HepG2 (cell line): ENCODE measurements around the gene NEDD8. TPM values are rescaled to one million over a fixed set of nuclear protein-coding genes. Genes with fewer than 3 reads are reported as not detected.

Source experiments
- AFF4 ChIP-seq: sonication (generic); formaldehyde crosslinking; IDR thresholded peaks from 2 replicates; pipeline ENCODE4 v1.4.0; 2020; ENCODE audit warnings: missing genetic modification reagents
- CAMTA2 ChIP-seq: sonication (generic); formaldehyde crosslinking; IDR thresholded peaks from 2 replicates; pipeline ENCODE4 v1.4.0; 2020; ENCODE audit warnings: mild to moderate bottlenecking, missing genetic modification reagents, borderline replicate concordance
- CEBPG ChIP-seq: IDR thresholded peaks from 2 replicates; pipeline ENCODE4 v1.6.1; 2016
- CHD2 ChIP-seq: IDR thresholded peaks from 2 replicates; pipeline ENCODE4 v1.6.1; 2011; ENCODE audit warnings: low read depth, low read length, improper control_type of control experiment
- DDIT3 ChIP-seq: sonication (generic); formaldehyde crosslinking; IDR thresholded peaks from 2 replicates; pipeline ENCODE4 v1.4.0; 2020; ENCODE audit warnings: mild to moderate bottlenecking, missing genetic modification reagents
- HNRNPL ChIP-seq: fragments of 200-400 bp; formaldehyde crosslinking; IDR thresholded peaks from 2 replicates; pipeline ENCODE4 v1.6.1; 2017; ENCODE audit warnings: mild to moderate bottlenecking, low read depth, low read length
- PAWR ChIP-seq: sonication (generic); formaldehyde crosslinking; IDR thresholded peaks from 2 replicates; pipeline ENCODE4 v1.4.0; 2020; ENCODE audit warnings: missing genetic modification reagents, mild to moderate bottlenecking, borderline replicate concordance
- POLR2AphosphoS5 ChIP-seq: IDR thresholded peaks from 2 replicates; pipeline ENCODE4 v1.6.1; 2012; ENCODE audit warnings: low read depth, low read length
- RFXAP ChIP-seq: sonication (generic); formaldehyde crosslinking; IDR thresholded peaks from 2 replicates; pipeline ENCODE4 v1.4.0; 2020; ENCODE audit warnings: missing genetic modification reagents, borderline replicate concordance
- TBX3 ChIP-seq: fragments of 450-650 bp; IDR thresholded peaks from 2 replicates; pipeline ENCODE4 v1.6.1; 2017; ENCODE audit warnings: antibody characterized with exemption, mild to moderate bottlenecking, inconsistent platforms, borderline replicate concordance
- ZBTB40 ChIP-seq, 2 experiments: fragments of 450-650 bp in 1 of 2; sonication (generic) in 1 of 2; formaldehyde crosslinking in 1 of 2; IDR thresholded peaks; 2 replicates each; pipeline versions ENCODE4 v1.6.1 to v1.8.0; 2016 to 2022; ENCODE audit warnings: antibody characterized with exemption in 1 of 2, mild to moderate bottlenecking in 1 of 2, missing genetic modification reagents in 1 of 2
- ZMAT3 ChIP-seq: sonication (generic); formaldehyde crosslinking; conservative IDR thresholded peaks from 2 replicates; pipeline ENCODE4 v1.7.0; 2021; ENCODE audit warnings: missing genetic modification reagents
- ZNF12 ChIP-seq: sonication (generic); formaldehyde crosslinking; IDR thresholded peaks from 2 replicates; pipeline ENCODE4 v1.5.0; 2020; ENCODE audit warnings: missing genetic modification reagents
- ZNF30 ChIP-seq: sonication (generic); formaldehyde crosslinking; IDR thresholded peaks from 2 replicates; pipeline ENCODE4 v1.5.0; 2020; ENCODE audit warnings: mild to moderate bottlenecking, missing genetic modification reagents
- ZNF776 ChIP-seq: sonication (generic); formaldehyde crosslinking; IDR thresholded peaks from 2 replicates; pipeline ENCODE4 v1.4.0; 2020; ENCODE audit warnings: mild to moderate bottlenecking, missing genetic modification reagents
- polyA plus RNA-seq, 8 experiments: library from polyadenylated mRNA; depleted of rRNA in 3 of 8; stranded (reverse) in 7 of 8; unstranded in 1 of 8; fragments of >200 nt; fragmentation: Illumina TruSeq in 4 of 8; extraction: Trizol in 4 of 8; gene quantifications; 2 replicates each; pipeline versions ENCODE4 v1.2.1 to v1.2.3, GENCODE V29; 2011 to 2016; ENCODE audit warnings: low read depth in 4 of 8, missing spikeins in 1 of 8, mixed read lengths in 1 of 8; ENCODE audit not compliant: insufficient read depth in 1 of 8
- total RNA-seq, 5 experiments: library from RNA; depleted of rRNA; stranded (reverse); fragments of >200 nt; fragmentation: Illumina TruSeq; extraction: Trizol; gene quantifications; 2 replicates each; pipeline ENCODE4 v1.2.3, GENCODE V29; 2016; ENCODE audit warnings: low read depth in 1 of 5

Gene NEDD8
- total and polyA plus RNA-seq, 2 of the 13 experiments (the other 11 are each of a cell fraction or from before 2014, with no cell fraction given): 535 to 713 TPM

GRCh38 chr14:24232645-24233537, 724 bp upstream of the NEDD8 start, which contains the start of gene GMPR2 (continued):
- TF ChIP-seq AFF4: peak; percentile 70; the same call in 1 of the 2 replicates
- peak; percentile 90 for TF ChIP-seq ZMAT3 (CRISPR knock-in tag)
- no peak; the same call in 1 of the 2 replicates for TF ChIP-seq CEBPG (CRISPR knock-in tag)
- peak; percentile 56 for TF ChIP-seq ZNF12 (CRISPR knock-in tag)
- peak; percentile 93 for TF ChIP-seq POLR2AphosphoS5
- peak; percentile 33; the same call in 1 of the 2 replicates for TF ChIP-seq DDIT3
- TF ChIP-seq ZBTB40 (IDR thresholded peaks at IDR 0.05): peak; percentile 60
- TF ChIP-seq ZBTB40 (CRISPR knock-in tag; IDR thresholded peaks at IDR 0.05): no peak; the same call in none of the 2 replicates
- no peak for TF ChIP-seq CHD2
- TF ChIP-seq CAMTA2 (CRISPR knock-in tag): peak; percentile 78
- TF ChIP-seq RFXAP (CRISPR knock-in tag): peak; percentile 97
- peak; percentile 43; the same call in 1 of the 2 replicates for TF ChIP-seq TBX3
- TF ChIP-seq PAWR (CRISPR knock-in tag): 0 out of 2 replicates have a peak, but pooled peaks have one; percentile 72
- TF ChIP-seq HNRNPL: 0 out of 2 replicates have a peak, but pooled peaks have one; percentile 15
- TF ChIP-seq ZNF776 (CRISPR knock-in tag): peak; percentile 5; the same call in 1 of the 2 replicates
- TF ChIP-seq ZNF30 (CRISPR knock-in tag): peak; percentile 90; the same call in 1 of the 2 replicates
